Liver (tissue), 3 donors: Measurements from ENCODE around the gene BCAP31.

Experiments used
- TAF1 ChIP-seq: conservative IDR thresholded peaks from 2 replicates; pipeline ENCODE4 v1.6.1; 2016; ENCODE audit warnings: antibody characterized with exemption, mild to moderate bottlenecking
- TF ChIP-seq, protein P1 (sequence below): fragments of 150-350 bp; IDR thresholded peaks from 2 replicates; pipeline ENCODE4 v1.5.1; 2017; ENCODE audit warnings: improper control_type of control experiment, low read depth, low read length; ENCODE audit not compliant: missing input control
- donor health status: healthy.
- donor health status: healthy.

DNA sequence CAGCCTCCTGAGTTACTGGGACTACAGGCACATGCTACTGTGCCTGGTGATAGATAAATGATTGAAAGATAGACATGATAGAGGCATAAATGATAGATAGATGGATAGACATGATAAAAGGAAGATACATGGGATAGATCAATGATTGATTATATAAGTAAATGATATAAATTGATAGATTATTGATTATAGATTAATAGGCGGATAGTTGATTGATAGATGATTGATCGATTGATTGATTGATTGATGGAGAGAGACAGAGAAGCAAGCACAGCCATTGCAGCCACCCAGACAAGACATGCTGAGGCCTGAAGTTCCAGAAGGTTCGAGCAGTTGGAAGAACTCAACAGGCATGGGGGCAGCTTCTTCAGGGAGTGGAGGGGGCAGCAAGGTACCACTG, 22.2 kb upstream of the BCAP31 start:
- TF ChIP-seq, protein P1, sequence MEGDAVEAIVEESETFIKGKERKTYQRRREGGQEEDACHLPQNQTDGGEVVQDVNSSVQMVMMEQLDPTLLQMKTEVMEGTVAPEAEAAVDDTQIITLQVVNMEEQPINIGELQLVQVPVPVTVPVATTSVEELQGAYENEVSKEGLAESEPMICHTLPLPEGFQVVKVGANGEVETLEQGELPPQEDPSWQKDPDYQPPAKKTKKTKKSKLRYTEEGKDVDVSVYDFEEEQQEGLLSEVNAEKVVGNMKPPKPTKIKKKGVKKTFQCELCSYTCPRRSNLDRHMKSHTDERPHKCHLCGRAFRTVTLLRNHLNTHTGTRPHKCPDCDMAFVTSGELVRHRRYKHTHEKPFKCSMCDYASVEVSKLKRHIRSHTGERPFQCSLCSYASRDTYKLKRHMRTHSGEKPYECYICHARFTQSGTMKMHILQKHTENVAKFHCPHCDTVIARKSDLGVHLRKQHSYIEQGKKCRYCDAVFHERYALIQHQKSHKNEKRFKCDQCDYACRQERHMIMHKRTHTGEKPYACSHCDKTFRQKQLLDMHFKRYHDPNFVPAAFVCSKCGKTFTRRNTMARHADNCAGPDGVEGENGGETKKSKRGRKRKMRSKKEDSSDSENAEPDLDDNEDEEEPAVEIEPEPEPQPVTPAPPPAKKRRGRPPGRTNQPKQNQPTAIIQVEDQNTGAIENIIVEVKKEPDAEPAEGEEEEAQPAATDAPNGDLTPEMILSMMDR: no peak
- no peak for TF ChIP-seq TAF1
